ENCODE results near the gene PAPPA2. TPM values are rescaled to one million over a fixed set of nuclear protein-coding genes. Genes with fewer than 3 reads are reported as not detected.

PAPPA2 gene
- total RNA-seq, 1 donor from 2014 or later, result 0.25 TPM

DNA sequence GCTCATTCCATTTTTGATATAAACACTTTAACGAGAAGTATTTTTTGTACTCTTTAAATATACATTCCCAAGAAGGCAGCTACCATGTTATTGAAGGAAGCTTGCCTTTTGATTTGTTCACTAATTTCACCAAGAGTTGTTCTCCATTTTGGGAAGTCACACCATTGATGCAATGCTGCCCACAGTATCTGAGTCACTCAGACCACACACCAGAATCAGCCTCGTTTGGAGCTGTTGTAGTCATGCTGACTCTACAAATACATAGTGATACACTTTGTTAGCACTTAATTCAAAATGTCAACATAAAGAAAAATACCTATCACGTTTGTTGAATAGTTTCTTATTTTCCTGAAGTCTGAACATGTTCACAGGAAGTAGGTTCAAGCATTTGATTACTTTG, 78.7 kb downstream of the PAPPA2 start:
- no peak for DNase-seq (ENCODE audit: low spot score in 2 of 2, unreplicated experiment in 2 of 2)
- H3K27ac Mint-ChIP-seq, result no peak overlapping the region
- H3K36me3 Mint-ChIP-seq, result no peaks in the 10 kb centered on the region
- no peaks in the 10 kb centered on the region for H3K9me3 Mint-ChIP-seq
- no peak overlapping the region for H3K4me3 Mint-ChIP-seq
- TF ChIP-seq, protein P1, sequence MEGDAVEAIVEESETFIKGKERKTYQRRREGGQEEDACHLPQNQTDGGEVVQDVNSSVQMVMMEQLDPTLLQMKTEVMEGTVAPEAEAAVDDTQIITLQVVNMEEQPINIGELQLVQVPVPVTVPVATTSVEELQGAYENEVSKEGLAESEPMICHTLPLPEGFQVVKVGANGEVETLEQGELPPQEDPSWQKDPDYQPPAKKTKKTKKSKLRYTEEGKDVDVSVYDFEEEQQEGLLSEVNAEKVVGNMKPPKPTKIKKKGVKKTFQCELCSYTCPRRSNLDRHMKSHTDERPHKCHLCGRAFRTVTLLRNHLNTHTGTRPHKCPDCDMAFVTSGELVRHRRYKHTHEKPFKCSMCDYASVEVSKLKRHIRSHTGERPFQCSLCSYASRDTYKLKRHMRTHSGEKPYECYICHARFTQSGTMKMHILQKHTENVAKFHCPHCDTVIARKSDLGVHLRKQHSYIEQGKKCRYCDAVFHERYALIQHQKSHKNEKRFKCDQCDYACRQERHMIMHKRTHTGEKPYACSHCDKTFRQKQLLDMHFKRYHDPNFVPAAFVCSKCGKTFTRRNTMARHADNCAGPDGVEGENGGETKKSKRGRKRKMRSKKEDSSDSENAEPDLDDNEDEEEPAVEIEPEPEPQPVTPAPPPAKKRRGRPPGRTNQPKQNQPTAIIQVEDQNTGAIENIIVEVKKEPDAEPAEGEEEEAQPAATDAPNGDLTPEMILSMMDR (IDR thresholded peaks at IDR 0.05; ENCODE audit: unreplicated experiment), result no peak
- peaks cover 13% of the 10 kb centered on the region for H3K27me3 Mint-ChIP-seq (ENCODE audit: low read depth)
- H3K4me1 Mint-ChIP-seq, result no peaks in the 10 kb centered on the region

DNA sequence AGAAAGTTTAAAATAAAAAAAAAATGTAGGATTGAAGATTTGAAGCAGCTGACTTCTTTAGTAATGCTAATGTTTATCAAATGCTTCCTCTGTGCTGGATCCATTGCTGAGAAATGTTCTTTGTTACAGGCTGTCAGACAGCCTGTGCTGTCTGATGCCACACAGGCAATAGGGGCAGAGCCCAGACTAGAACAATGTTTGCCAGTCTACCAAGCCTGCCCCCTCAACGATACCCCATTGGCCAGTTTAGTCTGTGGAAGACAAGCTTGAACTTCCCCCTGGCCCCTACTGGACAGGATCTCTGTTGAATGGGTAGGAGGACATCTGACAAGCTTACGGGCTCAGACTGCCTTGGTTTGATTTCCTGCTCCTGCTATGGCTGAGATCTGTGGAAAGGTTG, 79.4 kb downstream of the PAPPA2 start:
- H3K9me3 Mint-ChIP-seq, result no peaks in the 10 kb centered on the region
- TF ChIP-seq, protein P1 (IDR thresholded peaks at IDR 0.05; ENCODE audit: unreplicated experiment), result no peak
- H3K36me3 Mint-ChIP-seq, result no peaks in the 10 kb centered on the region

DNA sequence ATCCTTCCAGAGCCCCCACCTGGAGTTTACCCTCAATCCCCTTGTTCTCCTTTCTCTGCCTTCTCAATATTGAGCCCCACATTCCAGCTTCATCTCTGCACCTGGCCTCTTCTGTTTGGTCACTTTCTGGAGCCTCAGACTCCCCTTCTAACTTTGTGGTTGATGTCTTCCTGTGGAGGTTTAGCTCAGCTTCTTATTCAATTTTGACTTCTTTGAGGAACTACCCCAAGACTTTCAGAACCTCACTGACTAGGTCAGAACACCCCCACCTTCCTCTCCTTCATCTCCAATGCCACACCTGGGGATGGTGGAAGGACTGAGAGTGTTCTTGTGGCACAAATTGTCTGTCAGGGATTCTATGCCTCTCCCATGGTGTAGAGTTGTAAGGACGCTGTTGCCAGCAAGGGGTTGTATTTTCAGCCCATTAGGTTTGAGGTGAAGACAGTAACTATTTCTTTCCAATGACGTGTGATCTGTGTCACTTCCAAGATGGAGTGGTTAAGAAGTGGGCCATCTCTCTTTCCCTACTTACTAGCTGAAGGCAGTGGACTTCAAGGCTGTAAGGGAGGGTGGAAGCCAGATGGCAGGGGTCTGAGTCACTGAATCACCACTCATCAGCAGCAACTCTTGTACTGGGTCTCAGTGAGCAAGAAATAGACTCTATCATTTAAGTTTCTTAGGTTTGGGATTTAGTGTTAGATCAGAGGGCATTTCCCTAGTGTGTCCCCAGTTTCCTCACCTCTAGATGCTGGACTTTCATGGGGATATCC, 80.6 kb downstream of the PAPPA2 start:
- TF ChIP-seq, protein P1 (IDR thresholded peaks at IDR 0.05; ENCODE audit: unreplicated experiment), result no peak
- no peak for DNase-seq (ENCODE audit: low spot score in 2 of 2, unreplicated experiment in 2 of 2)
- Mint-ChIP-seq H3K9me3 (no peaks in the 10 kb centered on the region), H3K27me3 (ENCODE audit: low read depth) (peaks cover 16% of the 10 kb centered on the region), H3K4me3 (no peak overlapping the region), H3K4me1 (no peaks in the 10 kb centered on the region), H3K27ac (no peak overlapping the region), H3K36me3 (no peaks in the 10 kb centered on the region)

More for the DNA sequence above, 79.4 kb downstream of the PAPPA2 start:
- no peak for DNase-seq (ENCODE audit: low spot score in 2 of 2, unreplicated experiment in 2 of 2)
- Mint-ChIP-seq H3K4me3 (no peak overlapping the region), H3K27ac (no peak overlapping the region), H3K4me1 (no peaks in the 10 kb centered on the region), H3K27me3 (ENCODE audit: low read depth) (peaks cover 14% of the 10 kb centered on the region)

DNA sequence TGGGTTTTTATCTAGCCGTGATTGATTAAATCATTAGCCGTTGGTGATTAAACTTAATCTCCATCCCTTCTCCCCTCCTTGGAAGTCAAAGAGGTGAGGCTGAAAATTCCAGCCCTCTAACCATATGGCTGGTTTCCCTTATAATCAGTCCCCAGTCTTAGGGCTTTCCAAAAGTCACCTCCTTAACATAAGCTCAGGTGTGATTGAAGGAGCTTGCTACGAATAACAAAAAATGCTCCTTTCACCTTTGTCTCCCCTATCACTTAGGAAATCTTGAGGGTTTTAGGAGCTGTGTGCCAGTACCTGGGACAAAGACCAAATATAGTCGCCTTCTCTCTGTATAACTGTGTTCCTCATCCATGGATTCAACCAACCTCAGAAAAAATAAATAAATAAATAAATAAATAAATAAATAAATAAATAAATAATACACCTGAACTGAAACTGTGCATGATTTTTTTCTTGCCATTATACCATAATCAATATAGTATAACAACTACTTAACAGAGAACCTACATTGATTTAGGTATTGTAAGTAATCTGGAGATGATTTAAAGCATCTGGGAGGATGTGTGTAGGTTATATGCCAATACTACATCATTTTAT, 82.2 kb downstream of the PAPPA2 start:
- no peak overlapping the region for H3K4me3 Mint-ChIP-seq
- H3K27me3 Mint-ChIP-seq (ENCODE audit: low read depth), result peaks cover 23% of the 10 kb centered on the region
- no peak for DNase-seq (ENCODE audit: low spot score in 2 of 2, unreplicated experiment in 2 of 2)
- TF ChIP-seq, protein P1 (IDR thresholded peaks at IDR 0.05; ENCODE audit: unreplicated experiment), result no peak
- no peaks in the 10 kb centered on the region for H3K9me3 Mint-ChIP-seq
- no peaks in the 10 kb centered on the region for H3K4me1 Mint-ChIP-seq
- no peaks in the 10 kb centered on the region for H3K36me3 Mint-ChIP-seq
- H3K27ac Mint-ChIP-seq, result no peak overlapping the region

- Mint-ChIP-seq H3K9me3 (no peaks in the 10 kb centered on the region), H3K27ac (no peak overlapping the region), H3K27me3 (ENCODE audit: low read depth) (peaks cover 36% of the 10 kb centered on the region), H3K36me3 (no peaks in the 10 kb centered on the region), H3K4me1 (no peaks in the 10 kb centered on the region), H3K4me3 (no peak overlapping the region)
- TF ChIP-seq, protein P1 (IDR thresholded peaks at IDR 0.05; ENCODE audit: unreplicated experiment), result no peak
- DNase-seq (ENCODE audit: low spot score in 2 of 2, unreplicated experiment in 2 of 2), result no peak
Measured at GRCh38 chr1:176546825-176547224, 83.8 kb downstream of the PAPPA2 start.

Measured in mesothelial cell of epicardium (in vitro differentiated cells).